ENCODE data around the gene RBCK1.
"Not testable (repeated sequence)": the region's sequence is repeated elsewhere in the genome, so short reads cannot be mapped to it uniquely, and the experiment has no call there.

Gene RBCK1

GRCh38 chr20:382291-383115, 25.6 kb upstream of the RBCK1 start:
- no peaks in the 10 kb centered on the region for H3K9me3 ChIP-seq (replicated peaks in 1 of 11)
- H3K27ac ChIP-seq = peak overlapping the region in 5 of 11 experiments; percentile 27 to 100 (median 91); a peak in 10 of 22 replicates
- no peaks in the 10 kb centered on the region for H3K27me3 ChIP-seq
- H3K4me2 ChIP-seq = peak overlapping the region; percentile 78 to 97 (median 88)
- H3K9ac ChIP-seq = peak overlapping the region in 10 of 11 experiments; percentile 13 to 100 (median 68); a peak in 17 of 22 replicates
- peak overlapping the region; percentile 70 to 95 (median 82); a peak in 19 of 20 replicates for H3K4me3 ChIP-seq
- H3K4me1 ChIP-seq = peaks cover 27 to 62% (median 54%) of the 10 kb centered on the region in 10 experiments
- H4K20me1 ChIP-seq = peaks cover 47 to 57% (median 56%) of the 10 kb centered on the region in 11 experiments; a peak in 21 of 22 replicates
- no peak for TF ChIP-seq Cebpa-rat (IDR thresholded peaks at IDR 0.05)
- H3K36me3 ChIP-seq = peaks cover 28 to 54% (median 40%) of the 10 kb centered on the region in 11 experiments

- no peak for TF ChIP-seq Cebpa-rat (IDR thresholded peaks at IDR 0.05)
- Histone ChIP-seq H4K20me1 (peaks cover 61 to 71% (median 69%) of the 10 kb centered on the region in 11 experiments; a peak in 21 of 22 replicates), H3K27ac (peak overlapping the region in 3 of 11 experiments; percentile 7 to 100 (median 15); a peak in 4 of 22 replicates), H3K4me2 (peak overlapping the region in 8 of 11 experiments; percentile 1 to 95 (median 88); a peak in 9 of 22 replicates), H3K27me3 (no peaks in the 10 kb centered on the region), H3K9ac (peak overlapping the region in 6 of 11 experiments; percentile 0 to 100 (median 68); a peak in 6 of 22 replicates), H3K36me3 (peaks cover 42 to 68% (median 54%) of the 10 kb centered on the region in 11 experiments), H3K9me3 (replicated peaks in 1 of 11) (no peaks in the 10 kb centered on the region), H3K4me3 (0 out of 20 replicates have a peak overlapping the region, but pooled peaks of 1 of the 10 experiments have one; percentile 8), H3K4me1 (peaks cover 22 to 50% (median 45%) of the 10 kb centered on the region in 10 experiments)
These were observed 24.2 kb upstream of the RBCK1 start for GRCh38 chr20:383889-384288.

GRCh38 chr20:384723-385122, 23.4 kb upstream of the RBCK1 start:
- no peak overlapping the region for H3K4me3 ChIP-seq
- peak overlapping the region in 7 of 11 experiments; percentile 4 to 92 (median 37); a peak in 9 of 22 replicates for H3K4me2 ChIP-seq
- H3K9me3 ChIP-seq (replicated peaks in 1 of 11) = no peaks in the 10 kb centered on the region
- 0 out of 22 replicates have a peak overlapping the region, but pooled peaks of 1 of the 11 experiments have one; percentile 100 for H3K27ac ChIP-seq
- H3K36me3 ChIP-seq = peaks cover 51 to 77% (median 62%) of the 10 kb centered on the region in 11 experiments
- no peaks in the 10 kb centered on the region for H3K27me3 ChIP-seq
- peaks cover 68 to 79% (median 78%) of the 10 kb centered on the region in 11 experiments; a peak in 21 of 22 replicates for H4K20me1 ChIP-seq
- H3K4me1 ChIP-seq = peaks cover 16 to 43% (median 37%) of the 10 kb centered on the region in 10 experiments
- no peak for TF ChIP-seq Cebpa-rat (IDR thresholded peaks at IDR 0.05)
- H3K9ac ChIP-seq = peak overlapping the region in 2 of 11 experiments; percentile 14 to 94; a peak in 2 of 22 replicates

- no peak overlapping the region for H3K9ac ChIP-seq
- H3K27me3 ChIP-seq = no peaks in the 10 kb centered on the region
- H3K9me3 ChIP-seq (replicated peaks in 1 of 11) = no peaks in the 10 kb centered on the region
- H3K36me3 ChIP-seq = peaks cover 58 to 84% (median 69%) of the 10 kb centered on the region in 11 experiments
- peaks cover 11 to 38% (median 32%) of the 10 kb centered on the region in 10 experiments for H3K4me1 ChIP-seq
- peaks cover 71 to 86% (median 85%) of the 10 kb centered on the region in 11 experiments; a peak in 21 of 22 replicates for H4K20me1 ChIP-seq
- no peak overlapping the region for H3K4me3 ChIP-seq
- H3K27ac ChIP-seq = no peak overlapping the region
- peak overlapping the region in 2 of 11 experiments; percentile 11 to 92; a peak in 3 of 22 replicates for H3K4me2 ChIP-seq
- no peak for TF ChIP-seq Cebpa-rat (IDR thresholded peaks at IDR 0.05)
These were observed 22.7 kb upstream of the RBCK1 start for GRCh38 chr20:385448-385847.

GRCh38 chr20:386634-387033, 21.5 kb upstream of the RBCK1 start:
- Histone ChIP-seq H4K20me1 (peaks cover 79 to 98% (median 96%) of the 10 kb centered on the region in 11 experiments; a peak in 21 of 22 replicates), H3K36me3 (peaks cover 70 to 96% (median 81%) of the 10 kb centered on the region in 11 experiments)
- H3K27ac ChIP-seq = not testable (repeated sequence)

GRCh38 chr20:387520-387919, 20.6 kb upstream of the RBCK1 start:
- peaks cover 73 to 100% (median 100%) of the 10 kb centered on the region in 11 experiments; a peak in 21 of 22 replicates for H4K20me1 ChIP-seq
- no peak overlapping the region for H3K9ac ChIP-seq
- H3K9me3 ChIP-seq (replicated peaks in 1 of 11) = no peaks in the 10 kb centered on the region
- no peaks in the 10 kb centered on the region for H3K27me3 ChIP-seq
- no peak for TF ChIP-seq Cebpa-rat (IDR thresholded peaks at IDR 0.05)
- no peak overlapping the region for H3K4me3 ChIP-seq
- no peak overlapping the region for H3K4me2 ChIP-seq
- H3K27ac ChIP-seq = no peak overlapping the region
- H3K4me1 ChIP-seq = peaks cover 5 to 32% (median 26%) of the 10 kb centered on the region in 10 experiments
- H3K36me3 ChIP-seq = peaks cover 79 to 100% (median 90%) of the 10 kb centered on the region in 11 experiments

More at GRCh38 chr20:386634-387033, 21.5 kb upstream of the RBCK1 start:
- H3K27me3 ChIP-seq; H3K4me2 ChIP-seq; H3K4me3 ChIP-seq; H3K9ac ChIP-seq; H3K9me3 ChIP-seq (replicated peaks in 1 of 11): not testable (repeated sequence)
- H3K4me1 ChIP-seq = peaks cover 11 to 38% (median 32%) of the 10 kb centered on the region in 10 experiments

GRCh38 chr20:388034-388994, 19.8 kb upstream of the RBCK1 start:
- Histone ChIP-seq H3K4me2 (no peak overlapping the region), H3K4me1 (peaks cover 0 to 24% (median 19%) of the 10 kb centered on the region in 10 experiments; a peak in 17 of 20 replicates), H3K27me3 (no peaks in the 10 kb centered on the region), H3K27ac (no peak overlapping the region), H3K9me3 (replicated peaks in 1 of 11) (no peaks in the 10 kb centered on the region), H3K36me3 (peaks cover 87 to 100% (median 96%) of the 10 kb centered on the region in 11 experiments), H4K20me1 (peaks cover 68 to 100% (median 98%) of the 10 kb centered on the region in 11 experiments; a peak in 21 of 22 replicates), H3K4me3 (no peak overlapping the region), H3K9ac (0 out of 22 replicates have a peak overlapping the region, but pooled peaks of 1 of the 11 experiments have one; percentile 10)
- no peak for TF ChIP-seq Cebpa-rat (IDR thresholded peaks at IDR 0.05)

GRCh38 chr20:389220-389619, 18.9 kb upstream of the RBCK1 start:
- no peak for TF ChIP-seq Cebpa-rat (IDR thresholded peaks at IDR 0.05)
- H3K9me3 ChIP-seq (replicated peaks in 1 of 11) = no peaks in the 10 kb centered on the region
- H3K27me3 ChIP-seq = no peaks in the 10 kb centered on the region
- H3K36me3 ChIP-seq = peaks cover 94 to 100% (median 98%) of the 10 kb centered on the region in 11 experiments
- H3K9ac ChIP-seq = no peak overlapping the region
- H4K20me1 ChIP-seq = peaks cover 60 to 100% (median 98%) of the 10 kb centered on the region in 11 experiments; a peak in 21 of 22 replicates
- no peak overlapping the region for H3K4me2 ChIP-seq
- no peak overlapping the region for H3K27ac ChIP-seq
- no peak overlapping the region for H3K4me3 ChIP-seq
- peaks cover 0 to 16% (median 13%) of the 10 kb centered on the region in 10 experiments; a peak in 15 of 20 replicates for H3K4me1 ChIP-seq

Data from BLaER1 treated with 17β-estradiol and CSF1 and Interleukin-3, amounts not matched to agents 10 nM and 100 nM (cell line).